AG09309 (cell line): ENCODE data around the gene KIRREL1.

ENCODE experiments used
- DNase-seq: peaks from one replicate; pipeline ENCODE4 v3.0.0-alpha.2; 2010; ENCODE audit warnings: low read depth
- H3K4me3 ChIP-seq: 2 replicates; pipeline ENCODE4 v1.5.1; 2011; ENCODE audit warnings: mild to moderate bottlenecking, low read depth, low read length, moderate library complexity; ENCODE audit not compliant: control insufficient read depth
- CTCF ChIP-seq: IDR thresholded peaks from 2 replicates; pipeline ENCODE4 v1.5.1; 2011; ENCODE audit warnings: mild to moderate bottlenecking, low read depth, low read length, inconsistent platforms; ENCODE audit not compliant: insufficient read depth, control insufficient read depth; ENCODE audit errors: missing control alignments

Gene KIRREL1

GRCh38 chr1:158024737-158025136 lies 31.3 kb downstream of the KIRREL1 start:
- no peak overlapping the region for H3K4me3 ChIP-seq
- no peak for DNase-seq
- no peak for TF ChIP-seq CTCF

- no peak for TF ChIP-seq CTCF
- no peak for DNase-seq
- no peak overlapping the region for H3K4me3 ChIP-seq
These were observed 32.3 kb downstream of the KIRREL1 start for GRCh38 chr1:158025576-158026230.

GRCh38 chr1:158026651-158027050 lies 33.2 kb downstream of the KIRREL1 start:
- no peak for DNase-seq
- TF ChIP-seq CTCF: no peak
- H3K4me3 ChIP-seq: no peak overlapping the region

DNA sequence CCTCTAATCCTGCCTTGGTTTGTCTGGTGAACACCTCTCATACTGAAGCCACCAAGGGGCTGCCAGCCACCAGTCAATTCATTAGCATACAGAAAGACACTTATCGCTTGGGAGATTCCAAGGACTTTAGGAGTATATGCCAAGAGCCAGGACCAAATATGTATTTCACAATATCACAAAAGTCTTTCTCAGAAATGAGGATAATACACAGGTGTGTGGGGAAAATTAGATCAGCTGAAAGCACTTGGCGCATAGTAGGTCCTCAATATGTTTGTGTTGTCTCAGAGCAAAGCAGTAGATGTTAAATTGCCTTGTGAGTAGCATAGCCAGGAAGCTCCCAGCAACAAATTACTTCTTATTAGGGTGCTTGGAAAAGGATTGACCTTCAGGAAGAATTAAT lies 34.1 kb downstream of the KIRREL1 start:
- DNase-seq: no peak
- H3K4me3 ChIP-seq: no peak overlapping the region
- TF ChIP-seq CTCF: no peak

DNA sequence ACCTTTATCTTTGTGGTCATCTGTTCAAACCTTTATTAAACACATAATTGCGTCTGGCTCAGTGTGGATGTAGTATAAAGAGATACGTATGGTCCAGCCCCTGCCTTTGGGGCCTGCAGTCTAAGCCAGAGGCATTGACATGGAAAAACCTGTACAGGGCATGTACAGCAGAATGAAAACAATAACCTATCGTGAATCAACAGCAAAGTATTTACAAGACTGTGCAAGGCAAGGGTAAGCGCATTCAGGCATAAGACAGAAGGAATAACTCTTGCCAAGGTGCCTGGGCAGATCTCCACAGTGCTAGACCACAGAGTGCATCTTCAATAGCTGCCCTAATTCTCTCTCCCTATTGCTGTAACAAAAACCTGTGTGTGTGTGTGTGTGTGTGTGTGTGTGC lies 35.5 kb downstream of the KIRREL1 start:
- TF ChIP-seq CTCF: no peak
- no peak overlapping the region for H3K4me3 ChIP-seq
- DNase-seq: peak; percentile 75

GRCh38 chr1:158035014-158035413 lies 41.6 kb downstream of the KIRREL1 start:
- no peak for TF ChIP-seq CTCF
- H3K4me3 ChIP-seq: no peak overlapping the region
- DNase-seq: no peak
